GM23338 (cell line): ENCODE results near the gene APOL3. TPM values are rescaled to one million over a fixed set of nuclear protein-coding genes. Genes with fewer than 3 reads are reported as not detected.
"Not testable (repeated sequence)": the region's sequence is repeated elsewhere in the genome, so short reads cannot be mapped to it uniquely, and the experiment has no call there.

ENCODE experiments used
- ATAC-seq: fragments of 200-7000 bp; cut with Tn5 transposase; 3 replicates; pipeline ENCODE4 v1.9.1; 2020
- DNase-seq: peaks from one replicate; pipeline ENCODE4 v3.0.0-alpha.2; 2015; ENCODE audit warnings: low spot score
- H2AFZ ChIP-seq: fragments of 200-600 bp; sonication (generic); 2 replicates; pipeline ENCODE4 v1.8.0; 2016; ENCODE audit warnings: antibody characterized with exemption, mild to moderate bottlenecking, moderate library complexity
- H3F3A ChIP-seq: fragments of 200-600 bp; sonication (generic); replicated peaks from 2 replicates; pipeline ENCODE4 v1.8.0; 2017; ENCODE audit warnings: antibody characterized with exemption, mixed run types, low read depth
- H3K27ac ChIP-seq: fragments of 200-600 bp; sonication (generic); 2 replicates; pipeline ENCODE4 v1.6.1; 2016; ENCODE audit warnings: low read depth
- H3K27me3 ChIP-seq: fragments of 200-600 bp; sonication (generic); 2 replicates; pipeline ENCODE4 v1.8.0; 2016; ENCODE audit warnings: mild to moderate bottlenecking, mixed run types, moderate library complexity; ENCODE audit not compliant: insufficient read depth
- H3K36me3 ChIP-seq: fragments of 200-600 bp; sonication (generic); 2 replicates; pipeline ENCODE4 v1.8.0; 2016; ENCODE audit warnings: mild to moderate bottlenecking; ENCODE audit not compliant: insufficient read depth
- H3K4me1 ChIP-seq: fragments of 200-600 bp; sonication (generic); 2 replicates; pipeline ENCODE4 v1.8.0; 2016; ENCODE audit warnings: mild to moderate bottlenecking, moderate library complexity; ENCODE audit not compliant: insufficient read depth
- H3K4me2 ChIP-seq: fragments of 200-600 bp; sonication (generic); 2 replicates; pipeline ENCODE4 v1.7.1; 2017; ENCODE audit warnings: mixed run types
- H3K4me3 ChIP-seq: fragments of 200-600 bp; sonication (generic); 2 replicates; pipeline ENCODE4 v1.6.1; 2016; ENCODE audit warnings: mixed run types
- H3K79me2 ChIP-seq: fragments of 200-600 bp; sonication (generic); replicated peaks from 2 replicates; pipeline ENCODE4 v1.8.0; 2017; ENCODE audit warnings: mild to moderate bottlenecking; ENCODE audit not compliant: insufficient read depth
- H3K9me2 ChIP-seq: fragments of 200-600 bp; sonication (generic); 2 replicates; pipeline ENCODE4 v1.8.0; 2017; ENCODE audit not compliant: insufficient read depth
- H4K20me1 ChIP-seq: fragments of 200-600 bp; sonication (generic); replicated peaks from 2 replicates; pipeline ENCODE4 v1.8.0; 2017; ENCODE audit warnings: mild to moderate bottlenecking; ENCODE audit not compliant: insufficient read depth
- H3K27ac Mint-ChIP-seq: 2 replicates; pipeline ENCODE4 v1.8.0; 2020; ENCODE audit warnings: inconsistent platforms, mild to moderate bottlenecking, moderate library complexity, mixed read lengths
- H3K27me3 Mint-ChIP-seq: 3 replicates; pipeline ENCODE4 v1.8.0; 2022; ENCODE audit warnings: low read depth, mild to moderate bottlenecking, moderate library complexity, mixed read lengths, inconsistent platforms; ENCODE audit not compliant: insufficient read depth, poor library complexity
- H3K36me3 Mint-ChIP-seq: 3 replicates; pipeline ENCODE4 v1.8.0; 2021; ENCODE audit warnings: low read depth, mild to moderate bottlenecking, inconsistent platforms, moderate library complexity, mixed read lengths
- H3K4me1 Mint-ChIP-seq: 3 replicates; pipeline ENCODE4 v1.8.0; 2020; ENCODE audit warnings: mild to moderate bottlenecking, inconsistent platforms, mixed read lengths
- H3K4me3 Mint-ChIP-seq: 3 replicates; pipeline ENCODE4 v1.8.0; 2021; ENCODE audit warnings: moderate library complexity, mild to moderate bottlenecking, inconsistent platforms, mixed read lengths
- H3K9me3 Mint-ChIP-seq: 3 replicates; pipeline ENCODE4 v1.8.0; 2020; ENCODE audit warnings: moderate library complexity, mild to moderate bottlenecking, inconsistent platforms, mixed read lengths
- CREB1 ChIP-seq: fragments of 250-450 bp; sonication (Bioruptor Pico); IDR thresholded peaks from 2 replicates; pipeline ENCODE4 v1.5.0; 2020; ENCODE audit warnings: low read depth, mild to moderate bottlenecking, moderate library complexity
- EZH2 ChIP-seq: fragments of 200-600 bp; sonication (generic); IDR thresholded peaks from one replicate; pipeline ENCODE4 v1.8.0; 2017; ENCODE audit warnings: antibody characterized with exemption, mild to moderate bottlenecking, low read depth; ENCODE audit not compliant: unreplicated experiment
- JUNB ChIP-seq: IDR thresholded peaks from one replicate; pipeline ENCODE4 v1.6.1; 2016; ENCODE audit warnings: antibody characterized with exemption; ENCODE audit not compliant: unreplicated experiment
- ZNF331 ChIP-seq: fragments of 250-450 bp; sonication (Bioruptor Pico); IDR thresholded peaks from 2 replicates; pipeline ENCODE4 v1.5.0; 2020; ENCODE audit warnings: low read depth, mild to moderate bottlenecking, moderate library complexity
- polyA plus RNA-seq: library from polyadenylated mRNA; unstranded; fragments of >200 nt; fragmentation: Nextera tagmentation; extraction: Ambion mirVana; gene quantifications from 2 replicates; pipeline ENCODE4 v1.2.1, GENCODE V29; 2016
- total RNA-seq: library from RNA; depleted of rRNA; stranded (reverse); fragments of >200 nt; shearing (Covaris generic); gene quantifications from 2 replicates; pipeline ENCODE4 v1.2.3, GENCODE V29; 2014
- TF ChIP-seq, protein P1 (sequence below): fragments of 250-450 bp; sonication (Bioruptor Pico); IDR thresholded peaks from 2 replicates; pipeline ENCODE4 v1.5.0; 2020; ENCODE audit warnings: mild to moderate bottlenecking, moderate library complexity
- TF ChIP-seq, protein P2 (sequence below): IDR thresholded peaks from 2 replicates; pipeline ENCODE4 v1.6.1; 2016; ENCODE audit warnings: antibody characterized with exemption
- TF ChIP-seq, protein P3 (sequence below): IDR thresholded peaks from one replicate; pipeline ENCODE4 v1.6.1; 2018; ENCODE audit warnings: antibody characterized with exemption; ENCODE audit not compliant: unreplicated experiment

The APOL3 gene
- total and polyA plus RNA-seq, 2 experiments from 2014 or later: not detected

- TF ChIP-seq, protein P1, sequence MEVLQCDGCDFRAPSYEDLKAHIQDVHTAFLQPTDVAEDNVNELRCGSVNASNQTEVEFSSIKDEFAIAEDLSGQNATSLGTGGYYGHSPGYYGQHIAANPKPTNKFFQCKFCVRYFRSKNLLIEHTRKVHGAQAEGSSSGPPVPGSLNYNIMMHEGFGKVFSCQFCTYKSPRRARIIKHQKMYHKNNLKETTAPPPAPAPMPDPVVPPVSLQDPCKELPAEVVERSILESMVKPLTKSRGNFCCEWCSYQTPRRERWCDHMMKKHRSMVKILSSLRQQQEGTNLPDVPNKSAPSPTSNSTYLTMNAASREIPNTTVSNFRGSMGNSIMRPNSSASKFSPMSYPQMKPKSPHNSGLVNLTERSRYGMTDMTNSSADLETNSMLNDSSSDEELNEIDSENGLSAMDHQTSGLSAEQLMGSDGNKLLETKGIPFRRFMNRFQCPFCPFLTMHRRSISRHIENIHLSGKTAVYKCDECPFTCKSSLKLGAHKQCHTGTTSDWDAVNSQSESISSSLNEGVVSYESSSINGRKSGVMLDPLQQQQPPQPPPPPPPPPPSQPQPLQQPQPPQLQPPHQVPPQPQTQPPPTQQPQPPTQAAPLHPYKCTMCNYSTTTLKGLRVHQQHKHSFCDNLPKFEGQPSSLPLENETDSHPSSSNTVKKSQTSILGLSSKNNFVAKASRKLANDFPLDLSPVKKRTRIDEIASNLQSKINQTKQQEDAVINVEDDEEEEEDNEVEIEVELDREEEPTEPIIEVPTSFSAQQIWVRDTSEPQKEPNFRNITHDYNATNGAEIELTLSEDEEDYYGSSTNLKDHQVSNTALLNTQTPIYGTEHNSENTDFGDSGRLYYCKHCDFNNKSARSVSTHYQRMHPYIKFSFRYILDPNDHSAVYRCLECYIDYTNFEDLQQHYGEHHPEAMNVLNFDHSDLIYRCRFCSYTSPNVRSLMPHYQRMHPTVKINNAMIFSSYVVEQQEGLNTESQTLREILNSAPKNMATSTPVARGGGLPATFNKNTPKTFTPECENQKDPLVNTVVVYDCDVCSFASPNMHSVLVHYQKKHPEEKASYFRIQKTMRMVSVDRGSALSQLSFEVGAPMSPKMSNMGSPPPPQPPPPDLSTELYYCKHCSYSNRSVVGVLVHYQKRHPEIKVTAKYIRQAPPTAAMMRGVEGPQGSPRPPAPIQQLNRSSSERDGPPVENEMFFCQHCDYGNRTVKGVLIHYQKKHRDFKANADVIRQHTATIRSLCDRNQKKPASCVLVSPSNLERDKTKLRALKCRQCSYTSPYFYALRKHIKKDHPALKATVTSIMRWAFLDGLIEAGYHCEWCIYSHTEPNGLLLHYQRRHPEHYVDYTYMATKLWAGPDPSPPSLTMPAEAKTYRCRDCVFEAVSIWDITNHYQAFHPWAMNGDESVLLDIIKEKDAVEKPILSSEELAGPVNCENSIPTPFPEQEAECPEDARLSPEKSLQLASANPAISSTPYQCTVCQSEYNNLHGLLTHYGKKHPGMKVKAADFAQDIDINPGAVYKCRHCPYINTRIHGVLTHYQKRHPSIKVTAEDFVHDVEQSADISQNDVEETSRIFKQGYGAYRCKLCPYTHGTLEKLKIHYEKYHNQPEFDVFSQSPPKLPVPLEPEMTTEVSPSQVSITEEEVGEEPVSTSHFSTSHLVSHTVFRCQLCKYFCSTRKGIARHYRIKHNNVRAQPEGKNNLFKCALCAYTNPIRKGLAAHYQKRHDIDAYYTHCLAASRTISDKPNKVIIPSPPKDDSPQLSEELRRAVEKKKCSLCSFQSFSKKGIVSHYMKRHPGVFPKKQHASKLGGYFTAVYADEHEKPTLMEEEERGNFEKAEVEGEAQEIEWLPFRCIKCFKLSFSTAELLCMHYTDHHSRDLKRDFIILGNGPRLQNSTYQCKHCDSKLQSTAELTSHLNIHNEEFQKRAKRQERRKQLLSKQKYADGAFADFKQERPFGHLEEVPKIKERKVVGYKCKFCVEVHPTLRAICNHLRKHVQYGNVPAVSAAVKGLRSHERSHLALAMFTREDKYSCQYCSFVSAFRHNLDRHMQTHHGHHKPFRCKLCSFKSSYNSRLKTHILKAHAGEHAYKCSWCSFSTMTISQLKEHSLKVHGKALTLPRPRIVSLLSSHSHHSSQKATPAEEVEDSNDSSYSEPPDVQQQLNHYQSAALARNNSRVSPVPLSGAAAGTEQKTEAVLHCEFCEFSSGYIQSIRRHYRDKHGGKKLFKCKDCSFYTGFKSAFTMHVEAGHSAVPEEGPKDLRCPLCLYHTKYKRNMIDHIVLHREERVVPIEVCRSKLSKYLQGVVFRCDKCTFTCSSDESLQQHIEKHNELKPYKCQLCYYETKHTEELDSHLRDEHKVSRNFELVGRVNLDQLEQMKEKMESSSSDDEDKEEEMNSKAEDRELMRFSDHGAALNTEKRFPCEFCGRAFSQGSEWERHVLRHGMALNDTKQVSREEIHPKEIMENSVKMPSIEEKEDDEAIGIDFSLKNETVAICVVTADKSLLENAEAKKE (CRISPR knock-in tag): no peak
- TF ChIP-seq, protein P2, sequence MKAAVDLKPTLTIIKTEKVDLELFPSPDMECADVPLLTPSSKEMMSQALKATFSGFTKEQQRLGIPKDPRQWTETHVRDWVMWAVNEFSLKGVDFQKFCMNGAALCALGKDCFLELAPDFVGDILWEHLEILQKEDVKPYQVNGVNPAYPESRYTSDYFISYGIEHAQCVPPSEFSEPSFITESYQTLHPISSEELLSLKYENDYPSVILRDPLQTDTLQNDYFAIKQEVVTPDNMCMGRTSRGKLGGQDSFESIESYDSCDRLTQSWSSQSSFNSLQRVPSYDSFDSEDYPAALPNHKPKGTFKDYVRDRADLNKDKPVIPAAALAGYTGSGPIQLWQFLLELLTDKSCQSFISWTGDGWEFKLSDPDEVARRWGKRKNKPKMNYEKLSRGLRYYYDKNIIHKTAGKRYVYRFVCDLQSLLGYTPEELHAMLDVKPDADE: no peak
- TF ChIP-seq, protein P3, sequence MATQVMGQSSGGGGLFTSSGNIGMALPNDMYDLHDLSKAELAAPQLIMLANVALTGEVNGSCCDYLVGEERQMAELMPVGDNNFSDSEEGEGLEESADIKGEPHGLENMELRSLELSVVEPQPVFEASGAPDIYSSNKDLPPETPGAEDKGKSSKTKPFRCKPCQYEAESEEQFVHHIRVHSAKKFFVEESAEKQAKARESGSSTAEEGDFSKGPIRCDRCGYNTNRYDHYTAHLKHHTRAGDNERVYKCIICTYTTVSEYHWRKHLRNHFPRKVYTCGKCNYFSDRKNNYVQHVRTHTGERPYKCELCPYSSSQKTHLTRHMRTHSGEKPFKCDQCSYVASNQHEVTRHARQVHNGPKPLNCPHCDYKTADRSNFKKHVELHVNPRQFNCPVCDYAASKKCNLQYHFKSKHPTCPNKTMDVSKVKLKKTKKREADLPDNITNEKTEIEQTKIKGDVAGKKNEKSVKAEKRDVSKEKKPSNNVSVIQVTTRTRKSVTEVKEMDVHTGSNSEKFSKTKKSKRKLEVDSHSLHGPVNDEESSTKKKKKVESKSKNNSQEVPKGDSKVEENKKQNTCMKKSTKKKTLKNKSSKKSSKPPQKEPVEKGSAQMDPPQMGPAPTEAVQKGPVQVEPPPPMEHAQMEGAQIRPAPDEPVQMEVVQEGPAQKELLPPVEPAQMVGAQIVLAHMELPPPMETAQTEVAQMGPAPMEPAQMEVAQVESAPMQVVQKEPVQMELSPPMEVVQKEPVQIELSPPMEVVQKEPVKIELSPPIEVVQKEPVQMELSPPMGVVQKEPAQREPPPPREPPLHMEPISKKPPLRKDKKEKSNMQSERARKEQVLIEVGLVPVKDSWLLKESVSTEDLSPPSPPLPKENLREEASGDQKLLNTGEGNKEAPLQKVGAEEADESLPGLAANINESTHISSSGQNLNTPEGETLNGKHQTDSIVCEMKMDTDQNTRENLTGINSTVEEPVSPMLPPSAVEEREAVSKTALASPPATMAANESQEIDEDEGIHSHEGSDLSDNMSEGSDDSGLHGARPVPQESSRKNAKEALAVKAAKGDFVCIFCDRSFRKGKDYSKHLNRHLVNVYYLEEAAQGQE: no peak
- TF ChIP-seq JUNB (no peak), ZNF331 (CRISPR knock-in tag) (no peak), EZH2 (no peak), CREB1 (peak; percentile 96)
These were observed 36.6 kb downstream of the APOL3 start (continued) for GRCh38 chr22:36123673-36124630.

DNA sequence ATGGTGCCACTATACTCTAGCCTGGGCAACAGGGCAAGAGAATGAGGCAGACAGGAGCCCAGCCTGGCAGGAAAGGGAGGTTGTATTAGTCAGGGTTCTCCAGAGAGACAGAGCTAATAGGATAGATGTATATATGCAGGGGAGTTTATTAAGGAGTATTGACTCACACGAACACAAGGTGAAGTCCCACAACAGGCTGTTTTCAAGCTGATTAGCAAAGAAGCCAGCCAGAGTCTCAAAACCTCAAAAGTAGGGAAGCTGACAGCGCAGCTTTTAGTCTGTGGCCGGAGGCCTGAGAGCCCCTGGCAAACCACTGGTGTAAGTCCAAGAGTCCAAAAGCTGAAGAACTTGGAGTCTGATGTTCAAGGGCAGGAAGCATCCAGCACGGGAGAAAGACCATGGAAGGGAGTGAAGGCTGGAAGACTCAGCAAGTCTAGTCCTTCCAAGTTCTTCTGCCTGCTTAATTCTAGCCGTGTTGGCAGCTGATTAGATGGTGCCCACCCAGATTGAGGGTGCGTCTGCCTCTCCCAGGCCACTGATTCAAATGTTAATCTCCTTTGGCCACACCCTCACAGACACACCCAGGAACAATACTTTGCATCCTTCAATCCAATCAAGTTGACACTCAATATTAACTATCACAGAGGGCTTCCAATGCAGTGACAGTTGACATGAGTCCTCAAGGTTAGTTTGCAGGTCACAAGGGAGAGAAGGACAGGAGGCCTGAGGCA lies 39.8 kb downstream of the APOL3 start:
- H3K4me3 Mint-ChIP-seq, H3K9me3 Mint-ChIP-seq, H3K4me1 ChIP-seq, H3K27ac Mint-ChIP-seq, H3K4me2 ChIP-seq, H3K36me3 Mint-ChIP-seq, H3F3A ChIP-seq, H3K36me3 ChIP-seq, H3K9me2 ChIP-seq, DNase-seq, H3K27ac ChIP-seq, H3K79me2 ChIP-seq, H3K27me3 ChIP-seq, H3K4me3 ChIP-seq, ATAC-seq, H3K27me3 Mint-ChIP-seq, H2AFZ ChIP-seq, H4K20me1 ChIP-seq, H3K4me1 Mint-ChIP-seq: not testable (repeated sequence)
